ENCODE data around the gene MTA3. TPM values are rescaled to one million over a fixed set of nuclear protein-coding genes. Genes with fewer than 3 reads are reported as not detected.

Gene MTA3
- total and polyA plus RNA-seq, 2 donors (not counting 1 experiment from before 2014, with no cell fraction given) = 31.0 to 47.7 TPM

DNA sequence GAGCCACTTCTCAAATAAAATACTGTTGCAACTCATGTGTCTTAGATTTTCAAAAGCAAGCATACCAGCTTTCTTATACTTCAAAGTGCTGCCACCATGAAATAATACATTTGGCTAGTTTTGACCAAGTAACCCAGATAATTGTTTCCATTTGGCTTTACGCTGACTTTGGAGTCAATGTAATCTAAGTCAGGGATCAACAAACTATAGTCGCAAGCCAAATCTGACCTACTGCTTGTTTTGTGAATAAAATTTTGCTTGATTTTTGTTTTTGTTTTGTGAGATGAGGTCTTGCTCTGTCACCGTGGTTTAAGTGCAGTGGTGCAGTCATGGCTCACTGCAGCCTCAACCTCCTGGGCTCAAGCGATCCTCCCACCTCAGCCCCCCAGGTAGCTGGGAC lies 130.5 kb downstream of the MTA3 start:
- Histone ChIP-seq H3K79me2 (ENCODE audit: control insufficient read depth, insufficient read depth, low read length) (no peaks in the 10 kb centered on the region), H3K27ac (ENCODE audit: insufficient read depth, low read length) (no peak overlapping the region)
- no peak for DNase-seq (ENCODE audit: low read depth in 2 of 2)

DNA sequence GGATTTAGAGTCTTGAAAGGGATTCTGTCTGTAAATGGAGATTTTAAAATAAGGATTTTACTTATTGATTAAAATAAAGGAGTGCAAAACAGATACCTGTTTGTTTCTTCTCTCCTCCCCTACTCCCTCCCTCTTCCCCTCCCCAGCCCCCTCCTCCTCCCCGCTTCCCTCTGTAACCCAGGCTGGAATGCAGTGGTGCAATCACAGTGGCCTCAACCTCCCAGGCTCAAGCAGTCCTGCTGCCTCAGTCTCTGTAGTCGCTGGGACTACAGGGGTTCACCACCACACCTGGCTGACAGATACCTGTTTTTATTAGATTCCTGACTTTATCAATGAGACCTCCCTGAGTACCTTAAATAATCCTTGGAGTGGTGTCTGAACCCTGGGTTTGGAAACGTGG lies 138.4 kb downstream of the MTA3 start:
- H3K4me2 ChIP-seq (ENCODE audit: extremely low read depth, insufficient read depth, low read length) = no peak overlapping the region
- no peaks in the 10 kb centered on the region for H3K9me3 ChIP-seq (ENCODE audit: control insufficient read depth, insufficient read depth, low read depth, low read length)
- H3K4me3 ChIP-seq (replicated peaks in 1 of 4; ENCODE audit: control extremely low read depth in 1 of 4, insufficient read depth in 1 of 4, low read depth in 3 of 4, low read length in 4 of 4) = no peak overlapping the region
- no peaks in the 10 kb centered on the region for H3K79me2 ChIP-seq (ENCODE audit: control insufficient read depth, insufficient read depth, low read length)
- H3K4me1 ChIP-seq (ENCODE audit: control insufficient read depth, extremely low read depth, insufficient read depth, low read length) = no peaks in the 10 kb centered on the region
- H3K27ac ChIP-seq (ENCODE audit: insufficient read depth, low read length) = no peak overlapping the region
- DNase-seq (ENCODE audit: low read depth in 2 of 2) = no peak
- TF ChIP-seq CTCF (conservative IDR thresholded peaks at IDR 0.05 in 1 of 2, IDR thresholded peaks at IDR 0.05 in 1 of 2; ENCODE audit: low read depth in 1 of 2, low read length in 2 of 2) = no peak
- TF ChIP-seq EZH2 (IDR thresholded peaks at IDR 0.05; ENCODE audit: low read length, missing control alignments) = no peak
- no peaks in the 10 kb centered on the region for H4K20me1 ChIP-seq (ENCODE audit: control insufficient read depth, extremely low read depth, insufficient read depth, low read length)
- no peaks in the 10 kb centered on the region for H3K27me3 ChIP-seq (ENCODE audit: control insufficient read depth, insufficient read depth, low read length)
- no peak overlapping the region for H3K9ac ChIP-seq (ENCODE audit: insufficient read depth, low read length)
- H3K36me3 ChIP-seq (ENCODE audit: control insufficient read depth, insufficient read depth, low read length) = no peaks in the 10 kb centered on the region
- H2AFZ ChIP-seq (ENCODE audit: low read length) = no peak overlapping the region

More for the DNA sequence above, 130.5 kb downstream of the MTA3 start:
- H4K20me1 ChIP-seq (ENCODE audit: control insufficient read depth, extremely low read depth, insufficient read depth, low read length) = no peaks in the 10 kb centered on the region
- TF ChIP-seq CTCF (conservative IDR thresholded peaks at IDR 0.05 in 1 of 2, IDR thresholded peaks at IDR 0.05 in 1 of 2; ENCODE audit: low read depth in 1 of 2, low read length in 2 of 2) (no peak), EZH2 (IDR thresholded peaks at IDR 0.05; ENCODE audit: low read length, missing control alignments) (no peak)
- H3K4me2 ChIP-seq (ENCODE audit: extremely low read depth, insufficient read depth, low read length) = no peak overlapping the region
- no peaks in the 10 kb centered on the region for H3K9me3 ChIP-seq (ENCODE audit: control insufficient read depth, insufficient read depth, low read depth, low read length)
- no peaks in the 10 kb centered on the region for H3K36me3 ChIP-seq (ENCODE audit: control insufficient read depth, insufficient read depth, low read length)
- no peaks in the 10 kb centered on the region for H3K27me3 ChIP-seq (ENCODE audit: control insufficient read depth, insufficient read depth, low read length)
- H3K4me1 ChIP-seq (ENCODE audit: control insufficient read depth, extremely low read depth, insufficient read depth, low read length) = no peaks in the 10 kb centered on the region
- H3K9ac ChIP-seq (ENCODE audit: insufficient read depth, low read length) = no peak overlapping the region
- H3K4me3 ChIP-seq (replicated peaks in 1 of 4; ENCODE audit: control extremely low read depth in 1 of 4, insufficient read depth in 1 of 4, low read depth in 3 of 4, low read length in 4 of 4) = no peak overlapping the region
- H2AFZ ChIP-seq (ENCODE audit: low read length) = no peak overlapping the region

DNA sequence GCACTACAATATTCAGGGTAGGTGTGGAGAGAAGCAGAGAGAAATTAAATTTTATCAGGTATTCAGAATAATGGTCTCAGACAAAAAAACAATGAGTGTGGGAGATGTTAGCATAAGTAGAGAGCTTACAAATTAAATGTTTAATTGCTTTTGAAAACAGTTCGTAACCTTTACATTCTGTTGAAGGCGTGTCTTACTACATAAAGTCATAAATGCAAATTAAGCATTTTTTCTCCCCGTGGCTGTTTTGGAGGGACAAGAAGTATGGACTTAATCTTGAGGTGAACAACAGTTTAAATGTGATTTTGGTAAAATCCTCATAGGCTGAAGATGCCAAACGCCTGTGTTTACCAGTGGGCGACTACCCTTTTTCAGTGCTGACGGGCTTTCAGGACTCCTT lies 139.7 kb downstream of the MTA3 start:
- no peak overlapping the region for H3K4me2 ChIP-seq (ENCODE audit: extremely low read depth, insufficient read depth, low read length)
- no peaks in the 10 kb centered on the region for H4K20me1 ChIP-seq (ENCODE audit: control insufficient read depth, extremely low read depth, insufficient read depth, low read length)
- no peak for DNase-seq (ENCODE audit: low read depth in 2 of 2)
- H3K4me3 ChIP-seq (replicated peaks in 1 of 4; ENCODE audit: control extremely low read depth in 1 of 4, insufficient read depth in 1 of 4, low read depth in 3 of 4, low read length in 4 of 4) = no peak overlapping the region
- H2AFZ ChIP-seq (ENCODE audit: low read length) = no peak overlapping the region
- no peaks in the 10 kb centered on the region for H3K9me3 ChIP-seq (ENCODE audit: control insufficient read depth, insufficient read depth, low read depth, low read length)
- H3K27me3 ChIP-seq (ENCODE audit: control insufficient read depth, insufficient read depth, low read length) = no peaks in the 10 kb centered on the region
- TF ChIP-seq EZH2 (IDR thresholded peaks at IDR 0.05; ENCODE audit: low read length, missing control alignments) = no peak
- TF ChIP-seq CTCF (conservative IDR thresholded peaks at IDR 0.05 in 1 of 2, IDR thresholded peaks at IDR 0.05 in 1 of 2; ENCODE audit: low read depth in 1 of 2, low read length in 2 of 2) = no peak
- no peaks in the 10 kb centered on the region for H3K79me2 ChIP-seq (ENCODE audit: control insufficient read depth, insufficient read depth, low read length)
- no peak overlapping the region for H3K9ac ChIP-seq (ENCODE audit: insufficient read depth, low read length)
- H3K36me3 ChIP-seq (ENCODE audit: control insufficient read depth, insufficient read depth, low read length) = no peaks in the 10 kb centered on the region
- H3K4me1 ChIP-seq (ENCODE audit: control insufficient read depth, extremely low read depth, insufficient read depth, low read length) = no peaks in the 10 kb centered on the region
- no peak overlapping the region for H3K27ac ChIP-seq (ENCODE audit: insufficient read depth, low read length)

Measured in fibroblast of lung (primary cell).